Adipocyte (in vitro differentiated cells): Measurements from ENCODE around the gene KCNH2.

Experiments used
- DNase-seq: peaks from one replicate; pipeline ENCODE4 v3.0.0-alpha.2; 2015; ENCODE audit warnings: low read depth
- H3K27me3 ChIP-seq: replicated peaks from 2 replicates; pipeline ENCODE4 v1.7.0; 2013; ENCODE audit warnings: mild to moderate bottlenecking, low read length, moderate library complexity; ENCODE audit not compliant: control insufficient read depth, insufficient read depth
- H3K36me3 ChIP-seq: 2 replicates; pipeline ENCODE4 v1.7.0; 2013; ENCODE audit warnings: low read length, mild to moderate bottlenecking, moderate library complexity; ENCODE audit not compliant: control insufficient read depth, insufficient read depth, severe bottlenecking
- H3K4me1 ChIP-seq: 2 replicates; pipeline ENCODE4 v1.7.0; 2013; ENCODE audit warnings: mild to moderate bottlenecking, low read length, moderate library complexity; ENCODE audit not compliant: control insufficient read depth, insufficient read depth
- H3K4me3 ChIP-seq: 2 replicates; pipeline ENCODE4 v1.7.0; 2013; ENCODE audit warnings: mild to moderate bottlenecking, low read length, moderate library complexity
- H3K9ac ChIP-seq: 2 replicates; pipeline ENCODE4 v1.7.0; 2013; ENCODE audit warnings: mild to moderate bottlenecking, low read length, moderate library complexity
- H3K9me3 ChIP-seq: 2 replicates; pipeline ENCODE4 v1.7.0; 2013; ENCODE audit warnings: mild to moderate bottlenecking, low read length, moderate library complexity; ENCODE audit not compliant: control insufficient read depth

KCNH2 gene

DNA sequence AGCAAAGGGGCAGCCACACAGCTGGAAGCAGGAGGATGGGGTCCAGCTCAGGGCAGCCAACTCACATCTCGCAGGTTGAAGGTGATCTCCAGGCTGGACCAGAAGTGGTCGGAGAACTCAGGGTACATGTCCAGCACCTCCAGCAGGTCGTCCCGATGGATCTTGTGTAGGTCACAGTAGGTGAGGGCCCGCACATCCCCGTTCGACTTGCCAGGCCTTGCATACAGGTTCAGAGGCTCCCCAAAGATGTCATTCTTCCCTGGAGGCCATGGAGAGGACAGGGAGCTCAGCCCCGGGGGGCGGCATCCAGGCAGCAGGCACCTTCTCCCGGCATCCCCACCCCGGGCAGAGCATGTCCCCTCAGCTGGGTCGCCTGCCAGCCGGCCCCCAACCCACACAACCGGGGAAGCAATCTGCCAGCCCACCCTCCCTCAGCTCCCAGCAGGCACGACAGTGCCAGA is 29.3 kb downstream of the KCNH2 start:
- peaks cover 34% of the 10 kb centered on the region for H3K27me3 ChIP-seq
- no peak for DNase-seq
- H3K9me3 ChIP-seq = no peaks in the 10 kb centered on the region
- H3K9ac ChIP-seq = no peak overlapping the region
- H3K36me3 ChIP-seq = no peaks in the 10 kb centered on the region
- H3K4me1 ChIP-seq = no peaks in the 10 kb centered on the region
- no peak overlapping the region for H3K4me3 ChIP-seq

DNA sequence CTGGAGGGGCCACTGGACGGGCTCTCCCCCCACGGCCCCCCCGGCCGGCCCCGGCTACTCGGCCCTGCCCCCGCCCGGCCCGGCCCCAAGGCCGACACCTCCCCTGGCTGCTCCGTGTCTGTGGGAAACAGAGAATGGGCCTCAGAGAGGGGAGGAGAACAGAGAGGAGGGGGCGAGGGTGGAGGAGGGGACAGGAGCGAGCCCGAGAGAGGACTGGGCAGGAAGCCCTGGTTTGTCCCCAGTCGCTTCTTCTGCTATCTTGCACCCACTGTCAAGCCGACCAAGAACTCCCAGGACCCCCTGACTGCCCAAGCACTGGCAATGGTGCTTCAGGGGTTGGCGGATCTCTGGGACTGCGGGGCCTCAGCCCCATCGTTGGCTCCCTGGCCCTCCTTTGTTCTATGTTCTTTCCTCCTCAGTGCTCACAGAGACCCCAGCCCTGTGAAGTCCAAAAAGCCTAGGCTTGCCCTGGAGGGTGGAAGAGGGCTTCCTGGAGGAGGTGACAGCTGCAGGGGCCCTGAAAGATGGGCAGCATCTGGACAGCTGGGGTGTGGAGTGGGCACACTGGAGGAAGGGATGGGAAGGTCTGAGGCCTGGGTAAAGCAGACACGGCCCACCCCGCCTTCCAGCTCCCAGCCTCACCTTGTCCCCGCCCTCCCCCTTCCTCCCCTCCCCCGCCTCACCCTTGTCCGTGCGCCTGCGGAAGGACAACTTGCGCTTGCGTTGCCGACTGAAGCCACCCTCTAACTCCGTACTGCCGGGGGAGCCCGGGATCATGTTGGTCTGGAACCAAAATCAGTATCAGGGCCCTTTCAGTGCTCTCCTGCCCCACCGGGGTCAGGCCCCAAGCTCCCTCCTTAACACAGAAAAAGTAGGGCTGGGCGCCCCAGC is 30.1 kb downstream of the KCNH2 start:
- Histone ChIP-seq H3K9me3 (no peaks in the 10 kb centered on the region), H3K27me3 (peaks cover 25% of the 10 kb centered on the region), H3K4me3 (no peak overlapping the region), H3K9ac (no peak overlapping the region), H3K4me1 (no peaks in the 10 kb centered on the region), H3K36me3 (no peaks in the 10 kb centered on the region)
- no peak for DNase-seq

DNA sequence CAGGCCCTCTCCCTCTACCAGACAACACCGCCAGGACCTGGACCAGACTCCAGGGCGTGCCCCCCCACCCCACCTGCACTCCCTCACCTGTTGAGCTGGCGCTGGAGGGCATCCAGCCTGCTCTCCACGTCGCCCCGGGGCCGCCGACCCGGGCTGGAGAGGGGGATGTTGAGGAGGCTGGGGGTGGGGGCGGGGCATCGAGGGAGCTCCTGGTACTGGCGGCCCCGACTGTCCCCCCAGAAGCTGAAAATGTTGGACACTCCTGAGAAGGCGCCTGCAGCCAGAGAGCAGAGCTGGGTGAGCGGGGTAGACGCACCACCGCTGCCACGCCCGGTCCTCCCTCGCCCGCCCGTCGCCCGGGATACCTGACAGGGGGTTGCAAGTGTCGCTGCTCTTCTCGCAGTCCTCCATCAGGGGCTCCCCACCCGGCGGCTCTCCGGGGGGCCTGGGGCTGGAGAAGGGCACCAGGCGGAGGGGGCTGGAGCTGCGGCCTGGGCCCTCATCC is 30.8 kb downstream of the KCNH2 start:
- H3K9me3 ChIP-seq = no peaks in the 10 kb centered on the region
- H3K4me3 ChIP-seq = no peak overlapping the region
- no peak overlapping the region for H3K9ac ChIP-seq
- no peak for DNase-seq
- H3K4me1 ChIP-seq = no peaks in the 10 kb centered on the region
- H3K27me3 ChIP-seq = peaks cover 27% of the 10 kb centered on the region
- H3K36me3 ChIP-seq = no peaks in the 10 kb centered on the region

DNA sequence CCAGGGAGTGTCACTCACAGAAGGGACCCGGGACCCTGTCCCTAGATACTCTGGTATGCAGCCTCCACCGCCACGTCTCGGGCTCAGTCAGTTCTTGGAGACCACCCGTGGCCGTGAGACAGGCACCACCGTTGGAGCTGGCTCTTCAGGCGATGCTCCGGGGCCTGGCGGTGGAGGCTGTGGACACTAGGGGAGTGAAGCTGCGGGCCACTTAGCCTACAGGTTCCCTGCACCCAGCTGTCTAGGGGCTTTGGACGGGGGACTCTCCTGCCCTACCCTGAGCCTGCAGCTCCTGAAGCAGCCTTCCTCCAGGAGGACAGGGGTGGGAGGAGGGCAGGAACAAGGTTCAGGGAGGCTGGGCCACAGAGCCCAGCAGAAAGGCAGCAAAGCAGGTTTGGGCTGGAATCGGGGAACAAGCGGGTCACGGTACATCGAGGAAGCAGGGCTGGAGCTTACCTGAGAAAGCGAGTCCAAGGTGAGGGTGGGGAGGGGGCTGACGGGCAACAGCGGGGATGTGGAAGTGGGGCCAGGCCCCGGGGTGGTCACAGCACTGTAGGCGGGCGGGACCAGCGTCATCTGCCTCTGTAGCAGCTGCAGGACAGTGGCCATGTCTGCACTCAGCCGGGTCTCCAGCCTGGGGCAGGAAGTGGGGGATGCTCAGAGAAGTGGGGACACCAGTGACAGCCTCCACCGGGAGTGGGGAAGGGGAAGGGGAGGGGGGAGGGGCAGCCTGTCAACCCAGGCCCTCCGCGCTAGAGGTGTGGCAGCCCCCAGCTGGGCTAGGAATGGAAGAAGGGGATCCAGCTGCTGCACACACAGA is 31.5 kb downstream of the KCNH2 start:
- no peak for DNase-seq
- H3K9ac ChIP-seq = no peak overlapping the region
- peaks cover 32% of the 10 kb centered on the region for H3K27me3 ChIP-seq
- H3K36me3 ChIP-seq = no peaks in the 10 kb centered on the region
- no peaks in the 10 kb centered on the region for H3K4me1 ChIP-seq
- no peak overlapping the region for H3K4me3 ChIP-seq
- H3K9me3 ChIP-seq = no peaks in the 10 kb centered on the region

DNA sequence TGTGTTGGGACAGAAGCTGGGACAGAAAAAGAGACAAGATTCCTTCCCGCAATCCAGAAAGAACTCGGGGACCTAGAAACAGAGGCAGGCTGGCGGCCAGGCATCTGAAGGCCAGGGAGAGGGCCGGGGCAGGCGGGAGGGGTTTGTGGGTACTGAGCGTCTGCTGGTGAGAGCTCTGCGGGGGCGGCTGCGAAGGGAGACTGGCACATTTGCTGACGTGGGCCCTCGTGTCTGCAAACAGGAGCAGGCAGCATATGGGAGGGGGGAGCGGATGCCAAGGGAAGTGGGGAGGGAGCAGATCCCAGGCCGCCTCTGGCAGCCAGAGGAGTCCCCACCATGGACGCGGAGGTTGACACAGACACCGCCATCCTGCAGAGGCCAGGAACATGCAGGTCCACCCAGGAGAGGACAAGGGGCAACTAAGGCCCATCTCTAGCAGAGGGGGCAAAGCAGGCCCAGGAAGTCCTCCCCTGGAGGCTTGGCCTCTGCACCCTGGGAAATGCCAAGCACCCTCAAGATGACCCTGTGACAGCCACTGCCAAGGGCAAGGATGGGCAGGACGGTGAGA is 32.2 kb downstream of the KCNH2 start:
- Histone ChIP-seq H3K36me3 (no peaks in the 10 kb centered on the region), H3K4me3 (no peak overlapping the region), H3K9ac (no peak overlapping the region), H3K4me1 (no peaks in the 10 kb centered on the region), H3K9me3 (no peaks in the 10 kb centered on the region), H3K27me3 (peaks cover 39% of the 10 kb centered on the region)
- DNase-seq = peak; percentile 12

DNA sequence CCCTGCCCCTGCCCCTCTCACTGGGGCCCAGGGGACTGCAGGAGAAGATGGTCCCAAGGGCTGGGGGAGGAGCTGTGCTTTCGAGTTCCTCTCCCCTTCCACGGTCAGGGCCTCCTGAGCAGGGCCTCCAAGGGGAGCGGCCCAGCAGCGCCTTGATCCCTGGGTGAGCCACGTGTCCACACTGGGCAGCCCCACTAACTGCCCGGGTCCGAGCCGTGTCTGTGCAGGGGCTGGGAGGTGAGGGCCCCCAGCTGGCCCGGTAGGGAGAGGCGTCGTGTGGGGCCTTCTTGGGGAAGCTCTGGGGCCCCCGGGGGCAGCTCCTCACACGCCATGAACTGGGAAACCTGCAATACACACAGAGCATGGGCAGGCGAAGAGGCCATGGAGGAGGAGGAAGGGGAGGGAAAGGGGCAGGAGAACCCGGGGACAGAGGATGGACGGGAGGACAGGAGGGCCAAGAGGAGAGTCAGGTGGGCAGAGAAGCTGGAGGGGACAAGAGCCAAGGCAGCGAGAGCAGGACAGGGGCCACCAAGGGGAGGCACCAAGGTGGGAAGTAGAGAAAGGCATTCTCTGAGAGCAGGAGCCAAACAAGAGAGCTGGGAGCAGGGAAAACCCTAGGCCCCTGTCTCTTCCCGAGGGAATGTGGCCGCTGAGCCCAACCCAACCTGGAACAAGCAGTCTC is 32.8 kb downstream of the KCNH2 start:
- Histone ChIP-seq H3K4me3 (no peak overlapping the region), H3K9me3 (no peaks in the 10 kb centered on the region), H3K4me1 (no peaks in the 10 kb centered on the region), H3K27me3 (peaks cover 39% of the 10 kb centered on the region), H3K9ac (no peak overlapping the region), H3K36me3 (no peaks in the 10 kb centered on the region)
- DNase-seq = no peak

DNA sequence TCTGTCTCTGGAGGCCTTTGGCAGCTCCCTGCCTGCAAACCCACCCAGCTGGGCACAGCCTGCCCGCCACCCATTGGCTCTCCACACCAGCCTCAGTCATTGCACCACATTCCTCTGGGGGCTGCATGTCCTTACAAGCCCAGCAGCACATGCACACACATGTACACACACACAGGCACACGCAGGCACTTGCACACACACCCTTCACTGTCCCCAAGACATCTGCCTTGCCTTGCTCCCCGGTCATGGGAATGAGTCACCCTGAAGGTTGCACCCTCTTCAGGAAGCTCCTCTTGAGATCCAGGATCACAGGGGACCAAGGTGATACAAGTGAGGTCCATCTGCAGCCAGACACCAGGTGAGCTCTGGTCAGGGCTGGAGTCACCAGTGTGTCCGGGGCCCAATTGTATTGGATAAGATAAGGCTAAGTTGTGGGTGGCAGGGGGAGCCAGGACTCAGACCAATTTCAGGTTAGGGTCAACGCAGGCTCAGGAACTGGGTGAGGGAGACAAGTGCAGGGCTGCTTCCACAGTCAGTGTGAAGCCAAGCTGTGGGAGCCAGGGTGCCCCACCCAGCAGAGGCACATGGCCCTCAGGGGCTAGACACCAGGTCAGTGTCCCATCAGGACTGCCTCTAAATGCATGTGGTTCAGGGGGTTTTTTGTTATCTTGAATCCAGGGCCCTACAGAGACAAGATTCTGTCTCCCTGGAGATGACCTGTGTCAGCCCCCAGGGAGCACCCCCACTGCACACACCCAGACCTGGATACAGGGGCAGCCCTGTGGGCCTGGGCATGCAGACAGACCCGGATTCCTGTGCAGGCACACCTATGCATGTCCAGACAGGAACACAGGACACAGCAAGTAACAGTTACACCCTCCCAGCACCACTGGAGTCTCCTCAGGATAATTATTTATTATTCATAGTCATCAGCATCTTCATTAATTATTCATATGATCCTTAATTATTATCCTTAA is 33.8 kb downstream of the KCNH2 start:
- H3K4me1 ChIP-seq = no peaks in the 10 kb centered on the region
- no peak overlapping the region for H3K4me3 ChIP-seq
- no peaks in the 10 kb centered on the region for H3K9me3 ChIP-seq
- no peaks in the 10 kb centered on the region for H3K36me3 ChIP-seq
- no peak for DNase-seq
- H3K27me3 ChIP-seq = peaks cover 39% of the 10 kb centered on the region
- no peak overlapping the region for H3K9ac ChIP-seq

DNA sequence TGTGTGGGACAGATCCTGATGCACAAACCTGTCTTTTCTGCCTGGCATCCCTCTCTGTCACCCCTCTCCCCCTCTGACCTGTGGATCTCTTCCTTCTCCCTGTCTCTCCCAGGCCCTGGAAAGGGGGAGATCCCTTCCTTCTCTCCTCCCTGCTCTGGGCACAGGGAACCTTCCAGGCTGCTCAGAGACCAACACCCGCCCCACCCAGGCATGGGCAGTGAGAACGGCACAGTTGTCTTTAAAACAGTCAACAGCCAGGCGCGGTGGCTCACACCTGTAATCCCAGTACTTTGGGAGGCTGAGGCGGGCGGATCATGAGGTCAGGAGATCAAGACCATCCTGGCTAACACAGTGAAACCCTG is 34.7 kb downstream of the KCNH2 start:
- H3K4me3 ChIP-seq = no peak overlapping the region
- peaks cover 3% of the 10 kb centered on the region for H3K4me1 ChIP-seq
- no peak overlapping the region for H3K9ac ChIP-seq
- no peaks in the 10 kb centered on the region for H3K36me3 ChIP-seq
- H3K9me3 ChIP-seq = no peaks in the 10 kb centered on the region
- H3K27me3 ChIP-seq = peaks cover 31% of the 10 kb centered on the region
- DNase-seq = no peak

DNA sequence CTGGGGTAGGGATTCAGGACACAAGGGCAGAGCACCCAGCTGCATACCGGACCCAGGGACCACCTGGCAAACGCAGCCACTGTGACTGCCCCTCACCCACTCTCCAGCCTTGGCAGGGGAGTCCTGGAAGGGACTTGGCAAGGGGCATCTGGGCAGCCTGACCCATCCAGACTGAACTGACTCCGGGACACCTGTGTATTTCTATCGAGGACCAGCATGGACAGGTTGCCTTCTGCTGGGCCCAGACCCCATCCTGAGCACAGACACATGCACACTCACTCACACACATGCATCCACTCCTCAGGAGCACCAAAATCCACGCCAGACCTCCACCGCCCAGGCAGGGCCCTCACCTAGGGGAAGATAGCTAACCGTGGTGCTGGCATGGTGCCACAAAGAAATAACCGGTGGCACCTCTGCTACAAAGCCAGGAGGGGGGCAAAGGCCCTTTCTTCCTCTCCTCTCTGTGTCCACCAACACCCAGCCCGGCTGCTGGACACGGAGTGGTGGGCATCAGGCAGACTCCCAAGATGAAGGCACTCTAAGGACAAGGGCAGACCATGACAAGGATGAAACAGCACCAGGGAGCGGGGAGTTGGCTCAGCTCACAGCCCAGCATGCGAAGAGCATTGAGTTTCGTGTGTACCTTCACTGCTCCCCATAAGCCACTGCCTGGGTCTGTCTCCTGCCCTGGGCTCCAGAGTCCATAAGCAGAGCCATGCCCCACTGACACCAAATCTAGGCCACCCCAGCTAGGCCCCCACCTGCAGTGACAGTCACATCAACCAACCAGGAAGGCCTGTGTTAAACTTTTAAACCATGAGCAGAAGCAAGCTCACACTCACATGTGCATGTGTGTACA is 35.3 kb downstream of the KCNH2 start:
- Histone ChIP-seq H3K27me3 (peaks cover 28% of the 10 kb centered on the region), H3K4me3 (no peak overlapping the region), H3K4me1 (peaks cover 8% of the 10 kb centered on the region), H3K36me3 (no peaks in the 10 kb centered on the region), H3K9ac (no peak overlapping the region), H3K9me3 (no peaks in the 10 kb centered on the region)
- DNase-seq = no peak
